SW 1271 (cell line): Measurements from ENCODE around the gene ARL16.

Source experiments
- DNase-seq, 2 experiments: peaks; one replicate each; lab custom pipeline; 2025; lab: John Stamatoyannopoulos, UW

Gene ARL16

GRCh38 chr17:81712468-81713003, 28.9 kb upstream of the ARL16 start:
- no peak for DNase-seq

DNA sequence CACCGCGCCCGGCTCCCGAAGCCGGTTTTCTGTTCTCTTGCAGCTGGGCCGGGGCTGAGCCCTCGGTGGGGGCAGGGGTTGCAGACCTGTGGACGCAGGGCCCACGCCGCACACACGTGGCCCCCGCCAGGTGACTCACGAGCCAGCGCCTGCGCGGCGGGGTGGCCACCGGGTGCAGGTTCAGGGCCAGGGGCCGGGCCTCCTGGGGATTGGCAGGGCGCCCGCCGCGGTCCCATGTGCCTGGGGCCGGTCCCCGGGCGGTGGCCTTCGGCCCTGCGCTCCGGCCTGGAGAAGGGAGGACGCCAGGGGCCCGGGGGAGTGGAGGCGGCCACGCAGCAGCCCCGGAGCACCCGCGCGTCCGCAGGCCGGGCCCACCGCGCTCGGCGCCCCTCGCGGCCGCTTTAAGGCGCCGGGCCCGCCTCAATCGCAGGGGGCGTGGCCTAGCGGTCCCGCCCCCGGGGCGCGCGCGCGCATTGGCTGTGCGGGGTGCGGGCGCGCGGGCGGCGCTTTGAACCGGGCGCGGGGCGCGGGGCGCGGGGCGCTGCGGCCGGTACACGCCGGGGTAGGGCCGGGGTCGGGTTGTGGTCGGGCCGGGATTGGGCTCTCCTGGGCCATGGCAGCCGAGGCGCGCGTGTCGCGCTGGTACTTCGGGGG, 28.3 kb upstream of the ARL16 start, which contains the start of gene SLC25A10:
TSS of gene SLC25A10 (plus strand) at position 471 of the 654 bp plus-strand sequence. CDS start at position 614, 143 bp downstream.
- DNase-seq = peak; percentile 46 to 66

GRCh38 chr17:81710514-81711308, 27.1 kb upstream of the ARL16 start:
- no peak for DNase-seq

DNA sequence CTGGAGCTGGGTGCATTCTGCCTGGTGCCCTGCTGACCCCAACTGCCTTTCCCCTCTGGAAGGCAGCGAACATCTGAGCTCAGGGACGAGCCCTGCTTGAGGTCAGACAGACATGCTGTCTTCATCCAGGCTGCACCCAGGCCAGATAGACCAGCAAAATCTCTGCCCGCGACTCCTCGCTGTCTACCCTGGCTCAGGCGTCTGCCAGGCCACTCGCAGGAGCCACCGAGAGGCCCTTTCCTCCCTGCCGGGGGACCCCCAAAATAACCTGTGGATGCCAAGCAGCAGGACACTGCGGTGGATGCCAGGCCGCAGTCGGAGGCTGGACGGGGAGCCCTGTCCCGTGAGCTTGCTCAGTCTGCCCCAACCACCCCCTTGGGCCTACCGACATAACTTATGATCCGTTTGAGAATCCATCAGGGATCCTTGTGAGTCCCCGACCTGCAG, 25.2 kb upstream of the ARL16 start:
- no peak for DNase-seq

DNA sequence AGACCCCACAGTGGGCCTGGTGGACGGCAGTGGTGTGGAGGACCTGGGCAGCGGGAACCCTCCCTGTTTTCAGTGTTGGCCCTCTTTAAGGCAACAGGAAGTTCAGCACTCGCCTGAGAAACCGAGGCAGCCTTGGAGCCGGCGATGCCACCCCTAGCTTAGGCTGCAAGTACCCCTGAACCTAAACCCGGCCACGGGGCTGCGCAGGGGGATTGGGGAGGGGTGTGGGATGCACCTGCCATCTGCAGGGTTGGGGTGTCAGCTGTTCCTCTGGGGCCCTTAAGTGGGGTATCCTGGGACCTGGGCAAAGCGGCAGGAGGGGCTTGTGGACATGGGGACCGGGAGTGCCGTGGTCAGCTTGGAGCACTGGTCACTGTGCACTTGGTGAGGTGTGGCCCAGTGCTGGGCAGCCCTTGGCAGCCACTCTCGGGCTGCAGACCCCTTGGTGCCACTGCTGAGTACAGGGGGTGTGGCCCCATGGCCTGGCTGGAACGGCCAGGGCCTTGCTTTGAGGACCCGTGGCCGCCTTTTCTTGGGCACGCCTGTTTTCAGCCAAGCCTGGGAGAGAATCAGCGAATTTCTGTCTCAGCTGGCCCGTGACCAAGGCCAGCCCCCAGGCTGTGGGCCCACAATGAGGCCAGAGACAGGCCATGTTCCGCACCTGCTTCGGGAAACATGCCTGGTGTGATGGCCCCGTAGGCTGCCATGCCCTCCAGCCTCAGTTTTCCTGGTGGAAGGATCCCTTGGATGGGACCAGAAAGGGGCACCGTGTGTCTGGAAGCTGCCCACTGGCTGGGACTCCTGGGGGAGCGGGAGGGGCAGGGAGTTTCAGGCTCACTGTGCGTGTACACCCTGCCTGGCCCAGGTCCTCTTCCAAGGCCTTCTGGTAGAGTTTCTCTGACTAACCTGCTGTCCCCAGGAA, 24.4 kb upstream of the ARL16 start:
- no peak for DNase-seq

DNA sequence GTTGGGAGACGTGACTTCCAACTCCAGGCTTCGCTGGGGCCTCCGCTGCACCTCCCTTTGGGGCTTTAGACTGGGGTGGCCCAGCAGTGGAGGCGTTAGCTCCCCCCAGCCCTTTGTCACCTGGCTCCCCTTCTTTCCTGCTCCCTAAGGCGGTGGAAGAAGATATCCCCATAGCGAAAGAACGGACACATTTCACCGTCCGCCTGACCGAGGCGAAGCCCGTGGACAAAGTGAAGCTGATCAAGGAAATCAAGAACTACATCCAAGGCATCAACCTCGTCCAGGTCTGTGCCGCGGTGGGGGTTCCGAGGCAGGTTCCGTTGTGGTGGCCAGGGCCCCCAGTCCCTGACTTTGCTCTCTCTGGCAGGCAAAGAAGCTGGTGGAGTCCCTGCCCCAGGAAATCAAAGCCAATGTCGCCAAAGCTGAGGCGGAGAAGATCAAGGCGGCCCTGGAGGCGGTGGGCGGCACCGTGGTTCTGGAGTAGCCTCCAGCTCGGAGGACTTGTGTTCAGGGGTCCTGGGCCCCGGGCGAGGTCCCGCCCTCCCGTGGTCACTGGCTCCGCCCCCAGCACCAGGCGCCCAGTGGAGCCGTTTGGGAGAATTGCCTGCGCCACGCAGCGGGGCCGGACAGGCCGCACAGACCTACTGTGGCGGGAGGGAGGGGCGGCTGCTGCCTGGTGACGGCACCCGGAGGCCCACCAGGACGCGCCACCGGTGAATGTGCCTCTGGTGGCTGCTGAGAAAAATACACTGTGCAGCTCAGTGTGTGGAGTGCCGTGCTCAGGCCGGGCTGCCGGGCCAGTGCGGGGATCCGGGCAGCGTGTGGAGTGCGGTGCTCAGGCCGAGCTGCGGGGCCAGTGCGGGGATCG, 23.4 kb upstream of the ARL16 start:
- DNase-seq = no peak

DNA sequence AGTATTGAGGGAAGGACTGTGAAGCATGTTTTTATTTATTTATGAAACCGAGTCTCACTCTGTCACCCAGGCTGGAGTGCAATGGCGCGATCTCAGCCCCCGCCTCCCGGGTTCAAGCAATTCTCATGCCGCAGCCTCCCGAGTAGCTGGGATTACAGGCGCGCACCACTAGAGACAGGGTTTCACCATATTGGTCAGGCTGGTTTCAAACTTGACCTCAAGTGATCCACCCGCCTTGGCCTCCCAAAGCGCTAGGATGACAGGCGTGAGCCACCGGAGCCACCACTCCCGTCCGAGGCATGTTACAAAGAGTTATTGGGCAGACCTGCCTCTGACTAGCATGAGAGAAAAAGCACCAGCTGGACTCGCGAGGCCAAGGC, 22.6 kb upstream of the ARL16 start:
- DNase-seq = no peak

- DNase-seq = no peak
These were observed 22.1 kb upstream of the ARL16 start for GRCh38 chr17:81705518-81706231.

DNA sequence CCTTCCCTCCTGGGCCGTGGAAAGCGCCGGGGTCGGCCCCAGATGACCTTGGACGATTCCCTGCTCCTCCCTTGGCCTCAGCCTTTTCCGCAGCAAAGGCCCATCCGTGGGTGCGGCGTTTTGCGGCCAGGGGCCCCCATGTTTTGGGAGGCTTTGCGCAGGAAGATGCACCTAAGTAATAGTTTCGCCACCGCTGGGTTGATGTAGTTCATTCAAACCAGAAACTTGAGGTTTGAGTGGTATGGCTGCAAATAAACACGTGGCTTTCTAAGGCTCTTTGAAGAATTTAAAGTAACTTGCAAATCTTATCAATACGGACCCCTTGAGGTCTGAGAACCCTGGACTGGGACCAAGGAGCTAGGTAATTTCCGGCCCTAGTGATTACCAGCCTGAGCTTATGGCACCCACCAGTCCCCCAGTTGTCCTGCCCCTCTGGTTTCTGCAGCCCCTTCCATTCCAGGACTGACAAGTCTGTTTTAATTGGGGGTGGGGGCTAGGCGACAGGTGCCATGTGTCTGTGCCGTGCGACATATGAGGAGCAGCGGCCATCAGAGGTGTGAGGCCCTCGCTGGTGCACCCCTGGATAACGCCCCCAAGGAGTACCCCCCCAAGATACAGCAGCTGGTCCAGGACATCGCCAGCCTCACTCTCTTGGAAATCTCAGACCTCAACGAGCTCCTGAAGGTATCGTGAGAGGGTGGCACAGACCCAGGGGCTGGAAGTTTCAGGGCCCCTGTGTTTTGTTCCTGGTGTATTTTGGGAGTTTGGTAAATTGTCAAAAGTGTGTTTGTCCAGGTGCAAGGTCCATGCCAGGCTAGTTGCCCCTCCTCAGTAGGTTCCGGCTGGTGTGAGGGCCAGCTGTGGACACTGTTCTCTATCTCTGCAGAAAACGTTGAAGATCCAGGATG, 20.4 kb upstream of the ARL16 start:
- no peak for DNase-seq

DNA sequence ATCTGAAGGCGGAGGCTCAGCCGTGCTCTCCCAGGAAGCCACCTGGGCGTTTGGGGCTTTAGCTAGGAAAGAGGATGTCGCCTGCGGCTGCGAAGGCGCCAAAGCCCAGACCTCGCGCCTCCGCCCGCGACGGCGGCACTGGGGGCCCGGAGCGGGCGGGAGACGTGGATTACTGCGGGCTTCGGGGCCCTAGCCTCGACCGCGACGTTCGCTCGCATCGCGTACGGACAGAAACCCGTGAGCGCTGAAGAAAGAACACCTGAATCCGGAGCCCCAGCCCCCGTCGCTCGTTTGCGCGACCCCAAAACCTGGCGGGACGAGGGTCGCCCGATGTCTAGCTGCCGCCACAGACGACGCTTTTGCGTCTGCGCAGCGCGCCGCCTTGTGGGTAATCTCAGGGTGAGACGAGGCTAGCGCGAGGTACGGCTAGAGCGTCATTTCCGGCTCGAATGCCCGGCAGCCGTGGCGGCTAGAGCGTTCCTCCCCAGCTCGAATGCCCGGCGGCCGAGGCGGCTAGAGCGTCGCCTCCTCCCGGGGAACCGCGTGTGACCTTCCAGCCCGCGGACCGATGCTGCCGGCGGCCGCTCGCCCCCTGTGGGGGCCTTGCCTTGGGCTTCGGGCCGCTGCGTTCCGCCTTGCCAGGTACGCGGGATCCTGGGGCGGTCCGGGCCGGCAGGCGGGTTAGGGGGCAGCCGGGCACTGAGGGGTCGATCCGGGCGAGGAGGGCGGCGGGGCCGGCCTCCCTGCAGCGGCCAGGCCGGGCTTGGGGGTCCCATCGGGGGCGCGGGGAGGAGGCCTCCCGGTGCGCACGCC, 19.5 kb upstream of the ARL16 start, which contains the start of gene MRPL12:
TSS of gene MRPL12 (plus strand) at position 434 of the 813 bp plus-strand sequence. CDS start at position 569, 135 bp downstream.
- DNase-seq = peak; percentile 77 to 80

GRCh38 chr17:81701288-81702071, 17.9 kb upstream of the ARL16 start:
- no peak for DNase-seq

- DNase-seq = no peak
These were observed 17.0 kb upstream of the ARL16 start for GRCh38 chr17:81700353-81701287.

GRCh38 chr17:81697261-81698044, 13.9 kb upstream of the ARL16 start:
- DNase-seq = no peak

DNA sequence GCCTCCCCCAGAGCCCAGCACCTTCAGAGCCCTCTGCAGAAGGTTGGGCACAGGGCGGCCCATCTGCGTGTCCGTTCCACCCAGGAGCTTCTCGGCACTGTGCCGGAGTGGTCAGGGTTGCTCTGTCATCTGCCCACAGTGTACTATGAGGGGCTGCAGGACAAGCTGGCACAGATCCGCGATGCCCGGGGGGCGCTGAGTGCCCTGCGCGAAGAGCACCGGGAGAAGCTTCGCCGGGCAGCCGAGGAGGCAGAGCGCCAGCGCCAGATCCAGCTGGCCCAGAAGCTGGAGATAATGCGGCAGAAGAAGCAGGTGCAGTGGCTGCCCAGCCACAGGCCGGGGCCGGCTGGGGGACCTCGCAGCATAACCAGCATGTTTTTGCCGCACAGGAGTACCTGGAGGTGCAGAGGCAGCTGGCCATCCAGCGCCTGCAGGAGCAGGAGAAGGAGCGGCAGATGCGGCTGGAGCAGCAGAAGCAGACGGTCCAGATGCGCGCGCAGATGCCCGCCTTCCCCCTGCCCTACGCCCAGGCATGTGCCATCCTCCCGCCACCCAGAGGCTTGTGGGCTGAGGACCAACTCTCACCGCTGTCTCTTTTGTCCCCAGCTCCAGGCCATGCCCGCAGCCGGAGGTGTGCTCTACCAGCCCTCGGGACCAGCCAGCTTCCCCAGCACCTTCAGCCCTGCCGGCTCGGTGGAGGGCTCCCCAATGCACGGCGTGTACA, 12.8 kb upstream of the ARL16 start:
- DNase-seq = no peak

GRCh38 chr17:81695801-81696200, 12.2 kb upstream of the ARL16 start:
- no peak for DNase-seq
